Measurements from ENCODE around the gene ITGA5.

GRCh38 chr12:54405573-54405972 lies 13.5 kb downstream of the ITGA5 start:
- TF ChIP-seq POLR2AphosphoS5 (IDR thresholded peaks at IDR 0.05; ENCODE audit: borderline replicate concordance, low read depth, low read length) = no peak
- TF ChIP-seq EZH2 (IDR thresholded peaks at IDR 0.05) = no peak
